HG03460 (cell line): ENCODE measurements around the gene RSPH10B.
A peak's percentile ranks its signal among the peaks of the same experiment; 100 is the strongest.
"Not testable (repeated sequence)": the region's sequence is repeated elsewhere in the genome, so short reads cannot be mapped to it uniquely, and the experiment has no call there.

Experiments
- ATAC-seq: cut with Tn5 transposase; IDR thresholded peaks from one replicate; pipeline ENCODE4 v1.9.1; 2021; ENCODE audit not compliant: unreplicated experiment

RSPH10B gene

DNA sequence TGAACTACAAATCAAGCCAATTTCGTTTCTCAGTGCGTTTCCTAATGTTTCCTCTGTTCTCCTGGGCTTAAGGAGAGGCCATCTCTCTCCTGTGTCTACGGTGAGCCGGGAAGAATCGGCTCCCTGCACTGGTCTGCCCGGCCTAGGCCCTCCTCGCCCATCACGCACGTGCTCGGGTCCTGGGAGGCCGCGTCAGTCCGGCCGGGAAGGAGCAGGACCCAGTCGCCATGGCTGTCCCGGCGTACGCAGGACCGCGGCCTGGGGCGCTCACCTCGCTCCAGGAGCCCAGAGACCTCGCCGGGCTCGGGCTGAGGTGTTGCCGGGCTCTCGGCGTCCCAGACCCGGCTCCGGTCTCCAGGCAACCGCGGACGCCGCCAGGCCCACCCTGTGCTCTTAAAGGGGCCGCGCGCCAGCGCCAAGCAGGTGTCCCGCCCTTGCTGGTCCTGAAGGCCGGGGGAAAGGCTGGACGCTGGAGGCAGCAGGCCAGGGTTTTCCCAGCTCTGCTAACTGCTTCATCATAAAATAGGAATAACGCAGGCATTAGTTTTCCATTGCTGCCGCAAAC lies at the start of gene RSPH10B:
TSS of gene RSPH10B (minus strand) at position 343 of the 565 bp plus-strand sequence. CDS start 3,573 bp downstream, outside the sequence.
- ATAC-seq: not testable (repeated sequence)

DNA sequence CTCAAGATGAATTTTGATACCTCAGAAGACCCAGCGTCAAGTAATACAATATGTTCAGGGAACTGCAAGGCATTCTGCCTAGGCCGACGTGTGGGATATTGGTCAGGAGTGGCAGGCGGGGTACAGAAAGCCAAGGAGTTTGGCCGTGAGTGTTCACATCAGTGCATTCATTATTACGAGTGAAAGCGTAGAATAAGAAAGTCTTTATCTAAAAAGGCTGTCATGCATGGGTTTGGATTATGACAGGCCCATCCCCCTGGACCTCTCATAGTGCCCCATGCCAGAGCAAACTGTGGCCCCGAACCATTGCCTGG lies 46.1 kb upstream of the RSPH10B start:
- no peak for ATAC-seq

DNA sequence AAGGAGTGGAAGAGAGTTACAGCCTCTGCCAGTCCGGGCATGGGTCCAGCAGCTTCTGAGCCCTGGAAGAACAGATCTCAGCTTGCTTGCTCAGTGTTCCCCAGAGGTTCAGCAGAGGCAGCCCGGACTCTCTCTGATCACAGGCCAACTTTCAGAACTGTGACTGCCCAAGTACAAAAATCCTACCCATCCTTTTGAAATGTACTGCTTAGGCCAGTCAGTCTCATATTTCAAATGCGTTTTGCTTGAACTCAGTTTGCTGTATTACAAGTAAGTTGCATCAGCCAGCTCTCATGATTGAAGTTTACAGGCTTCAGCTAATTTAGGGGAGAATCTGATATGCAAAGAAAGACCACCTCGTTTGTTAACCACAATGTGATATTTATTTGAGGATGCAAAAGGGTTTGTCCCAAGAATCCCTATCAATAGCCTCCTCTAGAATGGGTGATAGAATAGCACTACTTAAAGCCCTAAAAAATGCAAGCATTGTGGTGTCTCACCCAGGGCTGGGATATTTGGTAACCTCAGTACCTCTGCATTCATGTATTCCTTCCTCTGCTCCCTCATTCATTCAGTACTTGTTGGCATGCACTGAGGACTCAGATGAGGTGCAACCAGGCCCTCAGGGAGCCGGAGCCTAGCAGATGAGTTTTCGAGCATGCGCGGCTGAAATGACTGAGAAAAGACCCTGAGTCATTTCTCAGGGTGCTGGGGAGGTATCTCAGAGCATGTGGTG lies 45.6 kb upstream of the RSPH10B start:
- no peak for ATAC-seq

DNA sequence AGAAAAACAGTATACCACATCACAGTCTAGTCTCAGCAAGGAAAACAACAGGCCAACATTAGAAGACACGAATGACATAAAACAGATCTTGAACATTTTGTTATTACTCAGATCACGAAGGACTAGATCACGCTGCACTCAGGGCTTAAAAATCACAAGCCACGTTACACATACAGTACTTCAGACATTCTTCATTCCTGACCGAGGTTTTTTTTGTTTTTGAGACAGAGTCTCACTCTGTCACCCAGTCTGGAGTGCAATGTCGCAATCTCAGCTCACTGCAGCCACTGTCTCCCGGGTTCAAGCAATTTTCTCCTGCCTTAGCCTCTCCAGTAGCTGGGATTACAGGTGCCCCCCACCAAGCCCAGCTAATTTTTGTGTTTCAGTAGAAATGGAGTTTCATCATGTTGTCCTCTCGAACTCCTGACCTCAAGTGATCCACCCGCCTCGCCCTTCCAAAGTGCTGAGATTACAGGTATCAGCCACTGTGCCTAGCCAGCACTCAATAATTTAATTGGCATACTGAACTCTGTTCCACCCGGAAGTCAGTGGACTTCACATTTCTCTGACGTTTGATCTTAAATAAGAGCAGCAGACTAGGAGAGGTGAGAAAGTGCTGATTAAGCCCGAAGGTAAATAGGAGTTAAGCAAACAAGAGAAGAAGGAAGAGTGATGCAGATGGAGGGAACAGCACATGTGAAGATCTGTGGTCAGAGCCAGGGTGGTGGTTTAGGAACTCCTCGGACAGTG lies 42.0 kb upstream of the RSPH10B start:
- no peak for ATAC-seq

DNA sequence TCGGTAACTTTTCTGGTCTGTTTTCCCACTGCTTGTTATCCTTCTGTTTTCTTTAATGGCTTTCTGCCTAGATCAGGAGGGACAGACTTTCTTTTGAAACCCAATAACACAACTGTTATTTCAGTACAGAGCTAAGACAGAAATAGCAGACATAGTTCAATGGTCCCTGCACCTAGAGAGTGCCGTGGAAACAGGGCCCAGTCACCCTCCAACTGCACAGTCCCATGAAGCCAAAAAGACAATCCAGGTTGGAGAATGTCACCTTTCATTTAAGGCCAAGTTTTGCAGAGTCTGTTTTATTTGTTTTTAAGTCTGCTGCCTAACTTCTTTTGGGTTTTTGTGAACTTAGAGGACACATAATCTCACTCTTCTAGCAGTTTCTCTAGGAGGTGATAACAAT lies 41.1 kb upstream of the RSPH10B start:
- no peak for ATAC-seq

DNA sequence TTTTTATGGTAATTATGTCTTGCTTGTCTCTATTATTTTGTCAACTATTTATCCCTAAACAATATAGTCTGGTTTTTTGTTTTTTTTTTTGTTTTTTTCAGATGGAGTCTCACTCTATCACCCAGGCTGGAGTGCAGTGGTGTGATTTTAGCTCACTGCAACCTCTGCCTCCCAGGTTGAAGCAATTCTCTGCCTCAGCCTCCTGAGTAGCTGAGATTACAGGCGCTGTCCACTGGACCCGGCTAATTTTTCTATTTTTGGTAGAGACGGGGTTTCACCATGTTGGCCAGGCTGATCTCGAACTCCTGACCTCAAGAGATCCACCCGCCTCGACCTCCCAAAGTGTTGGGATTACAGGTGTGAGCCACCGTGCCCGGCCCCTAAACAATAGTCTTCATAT lies 39.9 kb upstream of the RSPH10B start:
- not testable (repeated sequence) for ATAC-seq

DNA sequence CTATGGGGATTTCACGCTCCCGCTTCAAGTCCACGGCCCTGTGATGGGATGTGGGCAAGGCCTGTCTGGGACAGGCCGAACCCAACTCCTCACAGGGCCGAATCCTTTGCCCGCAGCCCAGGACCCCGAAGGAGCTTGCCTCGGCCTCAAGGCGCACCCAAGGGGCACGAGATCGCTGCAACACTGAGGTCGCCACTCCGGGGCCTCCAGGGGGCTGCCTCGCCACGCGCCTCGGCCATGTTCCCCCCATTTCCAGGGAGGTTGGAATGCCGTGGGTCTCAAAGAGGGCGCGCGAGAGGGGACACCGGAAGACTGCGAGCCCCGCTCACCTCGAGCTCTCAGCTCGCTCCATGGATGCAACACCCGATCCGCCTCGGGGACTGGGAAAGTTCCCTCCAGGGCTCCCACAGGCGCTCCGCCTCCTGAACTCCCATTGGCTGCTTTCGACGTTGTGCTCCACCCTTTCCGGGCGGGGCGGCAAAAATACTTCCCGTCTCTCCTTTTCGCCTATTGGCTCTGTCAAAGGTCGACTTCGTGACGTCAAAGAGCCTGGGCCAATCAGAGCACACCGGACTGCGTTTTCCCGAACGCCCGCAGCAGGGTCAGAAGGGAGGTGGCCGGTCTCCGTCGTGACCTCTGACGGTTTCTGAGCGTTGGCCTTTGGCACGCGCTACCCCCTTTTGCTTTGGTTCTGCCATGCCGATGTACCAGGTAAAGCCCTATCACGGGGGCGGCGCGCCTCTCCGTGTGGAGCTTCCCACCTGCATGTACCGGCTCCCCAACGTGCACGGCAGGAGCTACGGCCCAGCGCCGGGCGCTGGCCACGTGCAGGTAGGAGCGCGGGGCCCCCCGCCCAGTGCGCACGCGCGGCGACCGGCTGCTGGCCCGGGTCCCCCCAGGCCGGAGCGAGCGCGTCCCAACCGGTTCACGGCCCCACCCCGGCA lies 38.5 kb upstream of the RSPH10B start, which contains the start of the genes AIMP2 and PMS2:
TSS of gene AIMP2 (plus strand) at position 605 of the 944 bp plus-strand sequence. CDS start at position 697, 92 bp downstream.
TSS of gene PMS2 (minus strand) at position 382 of the 944 bp plus-strand sequence. CDS start at position 352, 30 bp downstream.
- peak; percentile 94 for ATAC-seq

DNA sequence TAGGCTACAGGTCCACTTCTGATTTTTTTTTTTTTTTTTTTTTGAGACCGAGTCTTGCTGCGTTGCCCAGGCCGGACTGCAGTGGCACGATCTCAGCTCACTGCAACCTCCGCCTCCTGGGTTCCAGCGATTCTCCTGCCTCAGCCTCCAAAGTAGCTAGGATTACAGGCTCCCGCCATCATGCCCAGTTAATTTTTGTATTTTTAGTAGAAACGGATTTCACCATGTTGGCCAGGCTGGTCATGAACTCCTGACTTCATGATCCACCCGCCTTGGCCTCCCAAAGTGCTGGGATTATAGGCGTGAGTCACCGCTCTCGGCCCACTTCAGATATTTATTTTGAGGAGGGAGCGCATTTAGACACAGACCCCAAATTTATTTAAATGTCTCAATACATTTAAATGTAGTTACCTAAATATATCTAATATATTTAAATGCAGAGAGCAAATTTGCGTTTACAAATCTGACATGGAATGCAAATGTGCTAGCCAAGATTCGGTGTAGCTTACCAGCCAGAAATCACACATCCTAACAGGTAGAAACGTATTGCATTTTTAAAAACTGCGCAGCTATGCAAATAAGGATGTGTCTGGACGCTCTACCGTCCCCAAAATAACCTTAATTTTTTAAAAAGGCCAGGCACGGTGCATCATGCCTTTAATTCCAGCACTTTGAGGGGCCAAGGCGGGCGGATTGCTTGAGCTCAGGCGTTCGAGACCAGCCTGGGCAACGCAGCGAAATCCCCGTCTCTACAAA lies 37.5 kb upstream of the RSPH10B start:
- ATAC-seq: not testable (repeated sequence)

DNA sequence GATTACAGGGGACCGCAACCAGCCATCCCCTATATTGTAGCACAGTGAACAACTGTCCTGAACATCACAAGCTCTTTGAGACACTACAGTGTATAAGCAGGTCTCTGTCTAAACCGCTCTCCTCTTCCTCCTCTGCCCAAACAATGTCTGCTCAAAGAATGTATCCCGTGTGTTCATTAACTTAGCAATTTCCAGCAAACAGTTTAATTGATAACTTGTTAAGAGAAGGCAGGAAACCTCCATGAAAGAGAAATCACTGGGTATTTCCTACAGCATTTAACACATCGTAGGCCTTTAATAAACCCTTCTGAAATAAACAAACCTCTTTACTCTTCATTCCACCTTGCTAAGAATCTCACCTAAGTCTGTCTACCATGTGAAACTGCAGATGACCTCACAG lies 36.9 kb upstream of the RSPH10B start:
- no peak for ATAC-seq

DNA sequence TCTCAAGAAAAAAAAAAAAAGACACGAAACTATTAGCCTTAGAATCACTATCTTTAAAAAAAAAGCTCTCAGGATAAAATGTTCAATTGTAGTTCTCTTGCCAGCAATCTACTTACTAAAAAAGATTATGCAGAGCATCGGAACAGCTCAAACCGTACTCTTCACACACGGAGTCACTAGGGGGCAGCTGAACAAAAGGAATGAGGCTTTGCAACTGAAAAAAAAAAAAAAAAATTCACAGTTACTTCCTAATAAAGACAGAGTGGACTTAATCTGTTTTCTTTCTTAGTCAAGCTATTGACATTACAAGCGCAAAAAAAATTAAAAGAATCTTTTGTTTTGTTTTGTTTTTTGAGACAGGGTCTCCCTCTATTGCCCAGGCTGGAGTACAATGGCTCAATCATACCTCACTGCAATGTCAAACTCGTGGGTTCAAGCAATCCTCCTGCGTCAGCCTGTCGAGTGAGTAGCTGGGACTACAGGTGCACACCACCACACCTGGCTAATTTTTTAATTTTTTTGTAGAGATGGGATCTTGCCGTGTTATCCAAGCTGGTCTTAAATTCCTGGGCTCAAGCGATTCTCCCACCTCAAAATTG lies 26.8 kb upstream of the RSPH10B start:
- ATAC-seq: no peak

DNA sequence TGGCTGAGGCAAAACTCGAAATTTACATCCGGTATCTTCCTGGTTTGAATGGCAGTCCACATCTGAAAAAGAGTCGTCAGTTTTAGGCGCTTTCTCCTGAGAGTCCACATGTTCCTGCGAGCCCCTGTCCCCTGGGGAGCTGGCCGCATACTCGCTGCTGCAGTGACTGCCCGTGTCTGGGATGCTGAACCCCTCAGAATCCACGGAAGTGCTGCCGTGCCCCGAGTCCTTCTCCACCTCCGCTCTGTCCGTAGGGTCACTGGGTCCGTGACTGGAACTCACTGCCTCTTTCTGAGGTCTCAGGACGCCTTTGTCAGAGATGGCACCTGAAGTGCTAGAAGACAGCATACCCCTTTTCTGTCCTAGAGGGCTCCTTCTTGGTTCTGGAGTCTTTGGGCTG lies 16.6 kb upstream of the RSPH10B start:
- ATAC-seq: not testable (repeated sequence)

DNA sequence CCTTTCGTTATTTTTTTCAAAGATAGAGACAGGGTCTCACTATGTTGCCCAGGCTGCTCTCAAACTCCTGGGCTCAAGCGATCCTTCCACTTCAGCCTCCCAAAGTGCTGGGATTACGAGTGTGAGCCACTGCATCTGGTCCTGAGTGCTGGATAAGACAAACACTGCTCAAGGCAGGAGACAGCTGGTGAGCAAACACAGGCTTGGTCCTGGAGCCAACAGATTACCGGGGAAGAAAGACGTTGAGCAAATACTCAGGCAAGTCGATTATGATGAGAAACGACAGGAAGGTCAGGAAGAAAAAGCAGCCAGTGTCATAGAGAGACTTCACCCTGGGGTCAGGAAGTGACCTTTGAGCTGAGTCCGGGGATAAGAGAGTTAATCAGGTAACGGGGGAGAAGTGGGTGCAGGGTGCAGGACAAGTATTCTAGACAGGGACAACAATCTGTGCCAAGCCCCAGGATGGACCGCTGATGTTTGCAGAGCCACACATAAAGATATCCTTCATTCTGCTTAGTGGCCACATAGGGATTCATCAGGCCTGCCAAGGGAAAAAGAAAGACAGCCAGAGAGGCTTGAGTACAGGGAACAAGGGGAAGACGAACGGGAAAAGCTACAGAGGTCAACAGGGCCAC lies 9.3 kb upstream of the RSPH10B start:
- ATAC-seq: not testable (repeated sequence)

DNA sequence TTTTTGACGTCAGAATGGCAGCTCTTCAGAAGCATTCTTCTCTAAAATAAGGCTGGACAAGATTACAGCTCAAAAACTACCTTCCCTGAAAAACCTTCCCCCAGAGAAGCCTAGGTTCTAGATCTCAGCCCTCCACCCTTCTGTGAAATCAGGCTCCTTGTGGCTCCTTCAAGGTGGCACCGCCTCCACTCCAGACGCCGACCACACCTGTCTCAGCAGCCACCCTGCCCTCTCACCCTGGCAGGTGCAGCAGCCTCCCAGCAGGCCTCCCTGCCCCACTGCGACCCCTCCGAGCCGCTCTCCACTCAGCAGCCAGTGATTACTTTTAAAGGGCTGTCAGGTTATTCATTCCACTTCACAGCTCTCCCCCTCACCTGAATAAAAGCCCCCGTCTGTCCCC lies 3.1 kb upstream of the RSPH10B start:
- ATAC-seq: not testable (repeated sequence)

DNA sequence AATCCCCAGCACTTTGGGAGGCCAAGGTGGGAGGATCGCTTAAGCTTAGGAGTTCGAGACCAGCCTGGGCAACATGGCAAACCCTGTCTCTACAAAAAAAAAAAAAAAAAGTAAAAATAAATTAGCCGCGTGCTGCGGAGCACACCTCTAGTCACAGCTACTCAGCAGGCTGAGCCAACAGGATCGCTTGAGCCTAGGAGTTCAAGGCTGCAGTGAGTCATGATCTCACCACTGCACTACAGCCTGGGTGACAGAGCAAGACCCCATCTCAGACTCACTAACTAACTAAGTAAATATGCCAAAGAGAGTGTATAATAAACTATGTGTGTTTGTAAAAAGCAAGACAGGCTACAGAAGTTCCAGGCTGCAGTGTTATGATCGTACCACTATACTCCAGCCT lies 6.7 kb downstream of the RSPH10B start:
- not testable (repeated sequence) for ATAC-seq

DNA sequence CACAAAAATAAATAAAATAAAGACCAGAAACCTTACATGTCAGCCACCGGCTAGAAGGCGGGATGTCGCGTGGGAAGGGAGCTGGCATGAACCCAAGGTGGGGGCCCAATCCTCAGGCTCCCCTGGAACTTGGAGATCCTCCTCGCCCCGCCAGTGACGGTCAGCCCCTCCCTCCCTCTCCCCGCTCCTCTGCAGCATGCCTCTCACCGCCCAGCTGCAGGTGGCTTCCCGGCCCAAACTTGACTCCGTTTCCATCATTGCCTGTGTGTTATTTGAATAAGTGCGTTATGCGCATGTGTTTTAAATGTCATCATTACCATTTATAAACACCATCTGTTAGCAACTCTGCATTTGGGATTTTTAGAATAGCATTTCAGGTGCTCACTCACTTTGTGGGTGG lies 7.3 kb downstream of the RSPH10B start:
- ATAC-seq: not testable (repeated sequence)

DNA sequence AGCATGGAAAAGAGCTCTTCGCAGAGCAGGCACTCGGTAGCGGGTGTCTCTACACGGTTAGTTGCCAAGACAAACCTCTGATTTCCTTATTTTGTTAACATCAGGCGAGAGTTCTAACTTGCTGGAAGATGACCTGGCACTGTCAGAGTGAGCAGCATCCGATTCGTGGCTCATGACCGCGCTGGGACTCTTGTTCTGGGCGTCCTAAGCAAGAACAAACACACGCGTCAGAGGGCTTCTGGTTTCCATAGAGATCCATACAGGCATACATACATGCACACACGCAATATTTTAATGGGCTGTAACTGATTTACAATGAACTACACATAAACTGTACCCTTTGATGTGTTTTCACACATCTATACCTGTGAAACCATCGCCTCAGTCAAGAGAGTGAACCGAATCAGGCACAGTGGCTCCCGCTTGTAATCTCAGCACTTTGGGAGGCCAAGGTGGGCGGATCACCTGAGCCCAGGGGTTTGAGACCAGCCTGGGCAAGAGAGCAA lies 35.5 kb downstream of the RSPH10B start:
- ATAC-seq: not testable (repeated sequence)

DNA sequence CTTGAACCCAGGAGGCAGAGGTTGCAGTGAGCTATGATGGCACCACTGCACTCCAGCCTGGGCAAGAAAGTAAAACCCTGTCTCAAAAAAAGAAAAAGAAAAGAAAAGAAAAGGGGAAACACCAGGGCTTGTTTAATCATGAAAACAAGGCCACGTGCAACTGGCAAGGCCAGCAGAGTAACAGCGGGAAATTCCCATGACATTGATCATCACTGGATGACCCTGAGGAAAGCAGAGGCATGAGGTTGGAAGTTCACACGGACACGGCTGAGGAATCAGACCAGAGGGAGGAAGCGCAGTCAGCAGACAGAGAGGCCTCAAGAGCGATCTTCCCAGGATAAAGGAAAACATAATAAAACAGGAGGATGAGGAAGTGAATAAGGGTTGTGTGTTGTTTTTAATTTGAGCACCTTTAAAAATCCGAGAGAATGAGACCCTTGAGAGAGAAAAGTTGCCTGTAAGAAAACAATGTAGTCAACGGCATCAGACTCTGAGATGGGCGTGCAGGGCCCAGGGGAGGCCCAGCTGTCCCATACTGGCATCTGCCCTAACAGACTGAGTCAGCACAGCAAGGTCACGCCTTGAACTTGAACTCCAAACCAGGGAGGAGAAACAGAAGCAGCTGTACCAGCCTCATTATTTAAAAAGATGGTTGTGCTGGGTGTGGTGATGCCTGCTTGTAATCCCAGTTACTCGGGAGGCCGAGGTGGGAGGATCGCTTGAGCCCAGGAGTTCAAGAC lies 38.4 kb downstream of the RSPH10B start:
- not testable (repeated sequence) for ATAC-seq

DNA sequence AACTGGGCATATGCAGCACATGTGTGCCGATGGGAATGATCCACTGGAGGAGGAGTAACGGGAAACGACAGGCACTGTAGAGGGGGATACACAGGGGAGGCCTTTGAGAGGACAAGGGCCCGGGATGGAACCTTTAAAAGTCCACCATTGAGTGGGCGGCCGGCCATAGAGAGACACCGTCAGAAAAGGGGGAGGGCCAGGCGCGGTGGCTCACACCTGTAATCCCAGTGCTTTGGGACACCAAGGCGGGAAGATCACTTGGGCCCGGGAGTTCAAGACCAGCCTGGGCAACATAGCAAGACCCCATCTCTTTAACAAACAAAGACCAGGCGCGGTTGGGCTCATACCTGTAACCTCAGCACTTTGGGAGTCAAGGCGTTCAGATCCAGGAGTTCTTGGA lies 39.2 kb downstream of the RSPH10B start:
- not testable (repeated sequence) for ATAC-seq
